Smooth muscle cell (in vitro differentiated cells): ENCODE measurements around the gene TNFRSF25. TPM values are rescaled to one million over a fixed set of nuclear protein-coding genes. Genes with fewer than 3 reads are reported as not detected.

Experiments
- DNase-seq: peaks from one replicate; lab custom pipeline; 2025; ENCODE audit not compliant: unreplicated experiment; lab: John Stamatoyannopoulos, UW
- H2AFZ ChIP-seq: fragments of 200-600 bp; sonication (generic); 2 replicates; pipeline ENCODE4 v1.6.0; 2016; ENCODE audit warnings: antibody characterized with exemption, low read depth, mild to moderate bottlenecking
- H3F3A ChIP-seq: fragments of 200-600 bp; sonication (generic); 2 replicates; pipeline ENCODE4 v1.6.0; 2017; ENCODE audit warnings: antibody characterized with exemption, low read depth
- H3K27ac ChIP-seq: fragments of 200-600 bp; sonication (generic); 2 replicates; pipeline ENCODE4 v1.5.1; 2016; ENCODE audit warnings: low read depth, mild to moderate bottlenecking
- H3K27me3 ChIP-seq: fragments of 200-600 bp; sonication (generic); 2 replicates; pipeline ENCODE4 v1.6.1; 2016; ENCODE audit warnings: low read depth, mild to moderate bottlenecking
- H3K36me3 ChIP-seq: fragments of 200-600 bp; sonication (generic); 2 replicates; pipeline ENCODE4 v1.5.1; 2016; ENCODE audit warnings: low read depth
- H3K4me1 ChIP-seq: fragments of 200-600 bp; sonication (generic); 2 replicates; pipeline ENCODE4 v1.5.1; 2016; ENCODE audit warnings: low read depth
- H3K4me2 ChIP-seq: fragments of 200-600 bp; sonication (generic); 2 replicates; pipeline ENCODE4 v1.6.0; 2016; ENCODE audit warnings: mild to moderate bottlenecking
- H3K4me3 ChIP-seq: fragments of 200-600 bp; sonication (generic); 2 replicates; pipeline ENCODE4 v1.5.1; 2016; ENCODE audit warnings: mild to moderate bottlenecking
- H3K79me2 ChIP-seq: fragments of 200-600 bp; sonication (generic); 2 replicates; pipeline ENCODE4 v1.6.0; 2016; ENCODE audit warnings: low read depth, mild to moderate bottlenecking
- H3K9ac ChIP-seq: fragments of 200-600 bp; sonication (generic); 2 replicates; pipeline ENCODE4 v1.6.0; 2016; ENCODE audit warnings: low read depth
- H3K9me3 ChIP-seq: fragments of 200-600 bp; sonication (generic); replicated peaks from 2 replicates; pipeline ENCODE4 v1.5.1; 2016; ENCODE audit warnings: low read depth
- H4K20me1 ChIP-seq: fragments of 200-600 bp; sonication (generic); 2 replicates; pipeline ENCODE4 v1.6.0; 2016; ENCODE audit warnings: low read depth
- CTCF ChIP-seq: fragments of 200-600 bp; sonication (generic); IDR thresholded peaks from 2 replicates; pipeline ENCODE4 v1.5.1; 2017; ENCODE audit warnings: borderline replicate concordance, mild to moderate bottlenecking, antibody characterized with exemption; ENCODE audit not compliant: insufficient read depth, poor library complexity, severe bottlenecking
- WGBS: methylation state at CpG from one replicate; pipeline ENCODE4 v1.1.7; 2016; ENCODE audit warnings: low lambda C conversion rate; 5-methylcytosine and 5-hydroxymethylcytosine counted together
- polyA plus RNA-seq: library from polyadenylated mRNA; unstranded; fragments of >200 nt; fragmentation: Nextera tagmentation; extraction: Ambion mirVana; gene quantifications from 2 replicates; pipeline ENCODE4 v1.2.1, GENCODE V29; 2016
- total RNA-seq: library from RNA; depleted of rRNA; stranded (reverse); fragments of >200 nt; gene quantifications from 2 replicates; pipeline ENCODE4 v1.2.3, GENCODE V29; 2014

Gene TNFRSF25
- total and polyA plus RNA-seq, 2 experiments from 2014 or later = 10.1 to 19.8 TPM

- 94% methylated on average over 5 of the region's 5 CpGs for WGBS
- H2AFZ ChIP-seq = no peak overlapping the region
- H3K79me2 ChIP-seq = no peaks in the 10 kb centered on the region
- no peaks in the 10 kb centered on the region for H3F3A ChIP-seq
- H3K27ac ChIP-seq = no peak overlapping the region
- peaks cover 28% of the 10 kb centered on the region for H4K20me1 ChIP-seq
- no peaks in the 10 kb centered on the region for H3K9me3 ChIP-seq
- H3K27me3 ChIP-seq = no peaks in the 10 kb centered on the region
- H3K4me3 ChIP-seq = no peak overlapping the region
- no peaks in the 10 kb centered on the region for H3K36me3 ChIP-seq
- no peak for TF ChIP-seq CTCF
- H3K4me1 ChIP-seq = no peaks in the 10 kb centered on the region
- H3K4me2 ChIP-seq = no peak overlapping the region
- DNase-seq = no peak
- H3K9ac ChIP-seq = no peak overlapping the region
Measured at GRCh38 chr1:6466751-6467150, 778 bp upstream of the TNFRSF25 start.

- TF ChIP-seq CTCF = no peak
- peaks cover 2% of the 10 kb centered on the region for H3K4me1 ChIP-seq
- no peaks in the 10 kb centered on the region for H3K36me3 ChIP-seq
- peaks cover 19% of the 10 kb centered on the region for H4K20me1 ChIP-seq
- WGBS = 82% methylated on average over 16 of the region's 21 CpGs
- H3F3A ChIP-seq = no peaks in the 10 kb centered on the region
- no peak overlapping the region for H3K27ac ChIP-seq
- DNase-seq = no peak
- no peaks in the 10 kb centered on the region for H3K79me2 ChIP-seq
- H2AFZ ChIP-seq = no peak overlapping the region
- H3K27me3 ChIP-seq = no peaks in the 10 kb centered on the region
- no peak overlapping the region for H3K4me2 ChIP-seq
- H3K4me3 ChIP-seq = no peak overlapping the region
- H3K9me3 ChIP-seq = no peaks in the 10 kb centered on the region
- no peak overlapping the region for H3K9ac ChIP-seq
Measured at GRCh38 chr1:6465461-6466005, 440 bp downstream of the TNFRSF25 start.

GRCh38 chr1:6464915-6465314, 1.1 kb downstream of the TNFRSF25 start:
- no peak overlapping the region for H3K9ac ChIP-seq
- no peak overlapping the region for H3K4me3 ChIP-seq
- no peaks in the 10 kb centered on the region for H3K9me3 ChIP-seq
- H2AFZ ChIP-seq = no peak overlapping the region
- WGBS = 100% methylated on average over 4 of the region's 5 CpGs
- H4K20me1 ChIP-seq = peaks cover 15% of the 10 kb centered on the region
- no peaks in the 10 kb centered on the region for H3F3A ChIP-seq
- H3K36me3 ChIP-seq = no peaks in the 10 kb centered on the region
- TF ChIP-seq CTCF = no peak
- DNase-seq = no peak
- H3K27ac ChIP-seq = no peak overlapping the region
- no peak overlapping the region for H3K4me2 ChIP-seq
- peaks cover 8% of the 10 kb centered on the region for H3K4me1 ChIP-seq
- H3K27me3 ChIP-seq = no peaks in the 10 kb centered on the region
- H3K79me2 ChIP-seq = no peaks in the 10 kb centered on the region

- no peak overlapping the region for H3K9ac ChIP-seq
- TF ChIP-seq CTCF = no peak
- H3K36me3 ChIP-seq = no peaks in the 10 kb centered on the region
- H4K20me1 ChIP-seq = peaks cover 12% of the 10 kb centered on the region
- no peak overlapping the region for H3K4me3 ChIP-seq
- no peaks in the 10 kb centered on the region for H3K9me3 ChIP-seq
- no peaks in the 10 kb centered on the region for H3F3A ChIP-seq
- H3K27ac ChIP-seq = no peak overlapping the region
- H3K4me2 ChIP-seq = no peak overlapping the region
- H3K27me3 ChIP-seq = no peaks in the 10 kb centered on the region
- 92% methylated on average over 7 of the region's 7 CpGs for WGBS
- no peaks in the 10 kb centered on the region for H3K79me2 ChIP-seq
- no peak for DNase-seq
- H3K4me1 ChIP-seq = peaks cover 8% of the 10 kb centered on the region
- no peak overlapping the region for H2AFZ ChIP-seq
Measured at GRCh38 chr1:6464514-6464836, 1.5 kb downstream of the TNFRSF25 start.
